CD4-positive, alpha-beta memory T cell (primary cell): ENCODE data around the gene TCF15. TPM values are rescaled to one million over a fixed set of nuclear protein-coding genes. Genes with fewer than 3 reads are reported as not detected.
A peak's percentile ranks its signal among the peaks of the same experiment; 100 is the strongest.

Experiments
- CTCF ChIA-PET: fragments of 350-600 bp; sonication (Branson Sonifier 250); formaldehyde crosslinking; loops from one replicate; lab custom pipeline; 2021; ENCODE audit warnings: inconsistent platforms; ENCODE audit not compliant: partially characterized antibody; lab: Charles Lee
- POLR2A ChIA-PET: fragments of 350-600 bp; sonication (Branson Sonifier 250); formaldehyde crosslinking; loops from one replicate; lab custom pipeline; 2021; ENCODE audit not compliant: partially characterized antibody; lab: Charles Lee
- DNase-seq, 5 donors: peaks; one replicate each; pipeline versions ENCODE4 v3.0.0 to v3.0.0-alpha.2; 2020 to 2022; ENCODE audit warnings: mixed read lengths in 1 of 5
- H3K27ac ChIP-seq: one replicate; pipeline ENCODE4 v1.7.0; 2013; ENCODE audit warnings: low read depth, low read length
- H3K27me3 ChIP-seq: 2 replicates; pipeline ENCODE4 v1.7.0; 2013; ENCODE audit warnings: mild to moderate bottlenecking, low read length, moderate library complexity; ENCODE audit not compliant: insufficient read depth
- H3K36me3 ChIP-seq: 2 replicates; pipeline ENCODE4 v1.7.0; 2013; ENCODE audit warnings: mild to moderate bottlenecking, low read length, moderate library complexity; ENCODE audit not compliant: insufficient read depth
- H3K4me1 ChIP-seq: 2 replicates; pipeline ENCODE4 v1.7.0; 2013; ENCODE audit warnings: mild to moderate bottlenecking, low read length, moderate library complexity; ENCODE audit not compliant: insufficient read depth
- H3K4me3 ChIP-seq, 2 donors: one replicate each; pipeline ENCODE4 v1.7.0; 2013; ENCODE audit warnings: low read length in 2 of 2, mild to moderate bottlenecking in 1 of 2
- H3K9me3 ChIP-seq, 2 donors: one replicate each; pipeline ENCODE4 v1.7.0; 2013; ENCODE audit warnings: low read length in 2 of 2, control low read depth in 1 of 2; ENCODE audit not compliant: control insufficient read depth in 1 of 2
- H3K27ac Mint-ChIP-seq, 7 donors: one replicate each; pipeline ENCODE4 v1.8.0; 2020 to 2021; ENCODE audit warnings: mixed read lengths in 7 of 7, mild to moderate bottlenecking in 6 of 7, inconsistent platforms in 3 of 7, moderate library complexity in 3 of 7
- H3K27me3 Mint-ChIP-seq, 2 donors: one replicate each; pipeline ENCODE4 v1.8.0; 2020 to 2021; ENCODE audit warnings: mixed read lengths in 2 of 2
- H3K36me3 Mint-ChIP-seq, 2 donors: one replicate each; pipeline ENCODE4 v1.8.0; 2020 to 2021; ENCODE audit warnings: mixed read lengths in 2 of 2, inconsistent platforms in 1 of 2, mild to moderate bottlenecking in 1 of 2
- H3K4me1 Mint-ChIP-seq, 4 donors: one replicate each; pipeline ENCODE4 v1.8.0; 2020 to 2021; ENCODE audit warnings: mixed read lengths in 4 of 4, mild to moderate bottlenecking in 1 of 4
- H3K4me3 Mint-ChIP-seq, 8 donors: one replicate each; pipeline ENCODE4 v1.8.0; 2020 to 2021; ENCODE audit warnings: mixed read lengths in 8 of 8, mild to moderate bottlenecking in 7 of 8, moderate library complexity in 6 of 8, inconsistent platforms in 3 of 8
- H3K9me3 Mint-ChIP-seq, 8 donors: one replicate each; pipeline ENCODE4 v1.8.0; 2020 to 2021; ENCODE audit warnings: mixed read lengths in 8 of 8, mild to moderate bottlenecking in 5 of 8, inconsistent platforms in 3 of 8, moderate library complexity in 1 of 8
- intact Hi-C: fragments of 100-400 bp; cut with micrococcal nuclease; formaldehyde crosslinking; loops from one replicate; pipeline ENCODE4 v1.15.1; 2023
- polyA plus RNA-seq, 2 donors: library from polyadenylated mRNA; unstranded; fragments of 300-500 nt; fragmentation: Illumina TruSeq; gene quantifications; one replicate each; pipeline ENCODE4 v1.2.3, GENCODE V29; 2021
- total RNA-seq, 2 experiments: library from RNA; stranded (reverse); gene quantifications; one replicate each; pipeline ENCODE4 v1.2.3, GENCODE V29; 2021

The TCF15 gene
- total and polyA plus RNA-seq, 4 experiments from 2014 or later: not detected

GRCh38 chr20:621125-621756, 11.1 kb upstream of the TCF15 start:
- CTCF ChIA-PET: no interaction called here
- Histone ChIP-seq H3K4me3 (no peak overlapping the region), H3K9me3 (no peaks in the 10 kb centered on the region), H3K27me3 (no peaks in the 10 kb centered on the region), H3K36me3 (no peaks in the 10 kb centered on the region), H3K4me1 (no peaks in the 10 kb centered on the region), H3K27ac (no peak overlapping the region)
- H3K4me3 Mint-ChIP-seq: no peak overlapping the region
- POLR2A ChIA-PET: no interaction called here
- peaks cover 2 to 21% (median 11%) of the 10 kb centered on the region in 8 donors for H3K9me3 Mint-ChIP-seq
- H3K36me3 Mint-ChIP-seq: no peaks in the 10 kb centered on the region
- DNase-seq: no peak
- intact Hi-C loops: no loop called here
- no peaks in the 10 kb centered on the region for H3K4me1 Mint-ChIP-seq
- peaks cover 30 to 61% of the 10 kb centered on the region in 2 donors for H3K27me3 Mint-ChIP-seq
- H3K27ac Mint-ChIP-seq: no peak overlapping the region

- Mint-ChIP-seq H3K27me3 (peaks cover 26 to 62% of the 10 kb centered on the region in 2 donors), H3K9me3 (peaks cover 2 to 21% (median 9%) of the 10 kb centered on the region in 8 donors), H3K4me3 (no peak overlapping the region), H3K27ac (no peak overlapping the region), H3K4me1 (no peaks in the 10 kb centered on the region), H3K36me3 (no peaks in the 10 kb centered on the region)
- Histone ChIP-seq H3K9me3 (no peaks in the 10 kb centered on the region), H3K36me3 (no peaks in the 10 kb centered on the region), H3K4me3 (no peak overlapping the region), H3K27me3 (no peaks in the 10 kb centered on the region), H3K27ac (no peak overlapping the region), H3K4me1 (no peaks in the 10 kb centered on the region)
- POLR2A ChIA-PET: no interaction called here
- CTCF ChIA-PET: no interaction called here
- no peak for DNase-seq
- intact Hi-C loops: no loop called here
Measured at GRCh38 chr20:620246-620645, 10.1 kb upstream of the TCF15 start.

GRCh38 chr20:618980-619379, 8.9 kb upstream of the TCF15 start:
- POLR2A ChIA-PET: no interaction called here

GRCh38 chr20:617934-618690, 8.0 kb upstream of the TCF15 start:
- Histone ChIP-seq H3K9me3 (no peaks in the 10 kb centered on the region), H3K4me3 (no peak overlapping the region), H3K4me1 (no peaks in the 10 kb centered on the region), H3K27me3 (peaks cover under 1% of the 10 kb centered on the region), H3K27ac (no peak overlapping the region), H3K36me3 (no peaks in the 10 kb centered on the region)
- Mint-ChIP-seq H3K4me3 (no peak overlapping the region), H3K4me1 (no peaks in the 10 kb centered on the region), H3K27me3 (peaks cover 41 to 61% of the 10 kb centered on the region in 2 donors), H3K27ac (peak overlapping the region in 1 of 7 donors; percentile 22), H3K9me3 (peaks cover 0 to 17% (median 9%) of the 10 kb centered on the region in 8 donors), H3K36me3 (no peaks in the 10 kb centered on the region)
- ChIA-PET POLR2A (no interaction called here), CTCF (interaction anchor here (1.0 kb wide), 2 partner anchors 27 to 55 kb away, joined by 3 read pairs; no protein-coding TSS in a partner anchor)
- no peak for DNase-seq
- intact Hi-C loops: no loop called here

More at GRCh38 chr20:618980-619379, 8.9 kb upstream of the TCF15 start:
- intact Hi-C loops: no loop called here
- DNase-seq: no peak
- Histone ChIP-seq H3K4me1 (no peaks in the 10 kb centered on the region), H3K9me3 (no peaks in the 10 kb centered on the region), H3K27ac (no peak overlapping the region), H3K36me3 (no peaks in the 10 kb centered on the region), H3K4me3 (no peak overlapping the region), H3K27me3 (no peaks in the 10 kb centered on the region)
- CTCF ChIA-PET: no interaction called here
- H3K9me3 Mint-ChIP-seq: peaks cover 0 to 17% (median 9%) of the 10 kb centered on the region in 8 donors
- H3K4me1 Mint-ChIP-seq: no peaks in the 10 kb centered on the region
- no peaks in the 10 kb centered on the region for H3K36me3 Mint-ChIP-seq
- no peak overlapping the region for H3K4me3 Mint-ChIP-seq
- H3K27ac Mint-ChIP-seq: no peak overlapping the region
- peaks cover 33 to 62% of the 10 kb centered on the region in 2 donors for H3K27me3 Mint-ChIP-seq

- Mint-ChIP-seq H3K9me3 (peaks cover 0 to 17% (median 9%) of the 10 kb centered on the region in 8 donors), H3K4me1 (peaks cover 2 to 15% (median 8%) of the 10 kb centered on the region in 4 donors), H3K27me3 (peaks cover 59 to 64% of the 10 kb centered on the region in 2 donors), H3K27ac (no peak overlapping the region), H3K36me3 (no peaks in the 10 kb centered on the region), H3K4me3 (no peak overlapping the region)
- intact Hi-C loops: no loop called here
- no peak overlapping the region for H3K27ac ChIP-seq
- DNase-seq: no peak
- H3K4me1 ChIP-seq: no peaks in the 10 kb centered on the region
- H3K9me3 ChIP-seq: no peaks in the 10 kb centered on the region
- POLR2A ChIA-PET: no interaction called here
- CTCF ChIA-PET: no interaction called here
- H3K27me3 ChIP-seq: peaks cover 12% of the 10 kb centered on the region
- no peaks in the 10 kb centered on the region for H3K36me3 ChIP-seq
- no peak overlapping the region for H3K4me3 ChIP-seq
Measured at GRCh38 chr20:615514-615913, 5.4 kb upstream of the TCF15 start.

- intact Hi-C loops: no loop called here
- CTCF ChIA-PET: no interaction called here
- Mint-ChIP-seq H3K9me3 (peaks cover 0 to 2% (median 0%) of the 10 kb centered on the region in 8 donors), H3K36me3 (no peaks in the 10 kb centered on the region), H3K27ac (no peak overlapping the region), H3K4me3 (peak overlapping the region in 3 of 8 donors; percentile 44 to 75 (median 56)), H3K4me1 (peaks cover 4 to 16% (median 8%) of the 10 kb centered on the region in 4 donors), H3K27me3 (peaks cover 58 to 59% of the 10 kb centered on the region in 2 donors)
- Histone ChIP-seq H3K4me3 (no peak overlapping the region), H3K27me3 (peaks cover 12% of the 10 kb centered on the region), H3K9me3 (no peaks in the 10 kb centered on the region), H3K36me3 (no peaks in the 10 kb centered on the region), H3K4me1 (no peaks in the 10 kb centered on the region), H3K27ac (no peak overlapping the region)
- POLR2A ChIA-PET: no interaction called here
- no peak for DNase-seq
Measured at GRCh38 chr20:611843-612185, 1.7 kb upstream of the TCF15 start.

- Histone ChIP-seq H3K4me1 (no peaks in the 10 kb centered on the region), H3K4me3 (no peak overlapping the region), H3K27ac (no peak overlapping the region), H3K9me3 (no peaks in the 10 kb centered on the region), H3K36me3 (no peaks in the 10 kb centered on the region), H3K27me3 (peaks cover 12% of the 10 kb centered on the region)
- no peak for DNase-seq
- H3K27ac Mint-ChIP-seq: no peak overlapping the region
- intact Hi-C loops: no loop called here
- no peaks in the 10 kb centered on the region for H3K9me3 Mint-ChIP-seq
- no peaks in the 10 kb centered on the region for H3K36me3 Mint-ChIP-seq
- H3K4me3 Mint-ChIP-seq: peak overlapping the region in 5 of 8 donors; percentile 8 to 69 (median 45)
- ChIA-PET POLR2A (no interaction called here), CTCF (no interaction called here)
- peaks cover 55 to 56% of the 10 kb centered on the region in 2 donors for H3K27me3 Mint-ChIP-seq
- H3K4me1 Mint-ChIP-seq: peaks cover 4 to 16% (median 8%) of the 10 kb centered on the region in 4 donors
Measured at GRCh38 chr20:611047-611842, 1.1 kb upstream of the TCF15 start.
